GM19035 (cell line): ENCODE measurements around the gene LHX6.

ENCODE experiments used
- ATAC-seq: cut with Tn5 transposase; IDR thresholded peaks from one replicate; pipeline ENCODE4 v1.9.1; 2021; ENCODE audit not compliant: unreplicated experiment

Gene LHX6

GRCh38 chr9:122192914-122193525, 35.7 kb downstream of the LHX6 start:
- ATAC-seq, result no peak

GRCh38 chr9:122192261-122192875, 36.4 kb downstream of the LHX6 start:
- no peak for ATAC-seq

- no peak for ATAC-seq
Measured at GRCh38 chr9:122191584-122191983, 37.2 kb downstream of the LHX6 start.

GRCh38 chr9:122190597-122191381, 38.0 kb downstream of the LHX6 start:
- no peak for ATAC-seq

- no peak for ATAC-seq
Measured at GRCh38 chr9:122188369-122188768, 40.4 kb downstream of the LHX6 start.

GRCh38 chr9:122186777-122187470, 41.8 kb downstream of the LHX6 start:
- no peak for ATAC-seq

GRCh38 chr9:122186301-122186700, 42.5 kb downstream of the LHX6 start:
- ATAC-seq, result no peak

- ATAC-seq, result no peak
Measured at GRCh38 chr9:122184551-122184950, 44.2 kb downstream of the LHX6 start.

- no peak for ATAC-seq
Measured at GRCh38 chr9:122183501-122183900, 45.3 kb downstream of the LHX6 start.

- ATAC-seq, result no peak
Measured at GRCh38 chr9:122180633-122181032, 48.1 kb downstream of the LHX6 start.

- ATAC-seq, result no peak
Measured at GRCh38 chr9:122179690-122180074, 49.1 kb downstream of the LHX6 start.

GRCh38 chr9:122179054-122179689, 49.6 kb downstream of the LHX6 start:
- no peak for ATAC-seq

GRCh38 chr9:122176916-122177315, 51.8 kb downstream of the LHX6 start:
- ATAC-seq, result no peak

- ATAC-seq, result no peak
Measured at GRCh38 chr9:122173670-122174069, 55.1 kb downstream of the LHX6 start.

- no peak for ATAC-seq
Measured at GRCh38 chr9:122172131-122172530, 56.6 kb downstream of the LHX6 start.

- ATAC-seq, result no peak
Measured at GRCh38 chr9:122168356-122168755, 60.4 kb downstream of the LHX6 start.

- no peak for ATAC-seq
Measured at GRCh38 chr9:122164286-122164685, 64.5 kb downstream of the LHX6 start.

- ATAC-seq, result no peak
Measured at GRCh38 chr9:122162415-122162814, 66.3 kb downstream of the LHX6 start.

- ATAC-seq, result no peak
Measured at GRCh38 chr9:122159925-122160246, 68.9 kb downstream of the LHX6 start.

GRCh38 chr9:122159026-122159924, 69.5 kb downstream of the LHX6 start, which contains the start of the genes MORN5 and NDUFA8:
MORN5 (plus strand) TSS chr9:122159908; CDS start chr9:122159973, 65 bp downstream.
NDUFA8 (minus strand) TSS chr9:122159779; CDS start chr9:122159677, 102 bp downstream.
- ATAC-seq, result peak; percentile 91
